GM12874 (cell line): ENCODE data around the gene MED12L.

Source experiments
- TF ChIP-seq, protein P1 (sequence below): IDR thresholded peaks from 2 replicates; pipeline ENCODE4 v1.5.1; 2011; ENCODE audit warnings: low read depth, mild to moderate bottlenecking, control low read depth, low read length, moderate library complexity; ENCODE audit not compliant: insufficient read depth

The MED12L gene

DNA sequence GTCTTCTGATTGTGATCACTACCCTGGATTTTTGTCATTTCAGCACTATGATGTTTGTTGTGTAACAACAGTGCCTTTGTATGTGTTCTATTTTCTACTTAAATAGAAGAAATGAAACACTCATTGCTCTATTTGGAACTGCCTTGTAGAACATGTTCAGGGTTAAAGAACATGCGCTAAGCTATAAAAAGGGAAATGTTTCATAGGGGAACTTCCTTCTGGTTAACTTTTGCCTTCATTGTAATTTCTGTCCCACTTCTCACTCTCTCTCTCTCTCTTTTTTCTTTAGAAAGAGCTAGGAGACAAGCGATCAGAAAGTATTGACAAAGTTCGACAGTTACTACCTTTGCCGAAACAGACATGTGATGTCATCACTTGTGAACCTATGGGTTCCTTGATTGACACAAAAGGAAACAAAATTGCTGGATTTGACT, 299.3 kb downstream of the MED12L start, which contains the start of gene P2RY12:
P2RY12 (minus strand) TSS at position 13 of the 434 bp plus-strand sequence. CDS start 45,908 bp downstream, outside the sequence.
- TF ChIP-seq, protein P1, sequence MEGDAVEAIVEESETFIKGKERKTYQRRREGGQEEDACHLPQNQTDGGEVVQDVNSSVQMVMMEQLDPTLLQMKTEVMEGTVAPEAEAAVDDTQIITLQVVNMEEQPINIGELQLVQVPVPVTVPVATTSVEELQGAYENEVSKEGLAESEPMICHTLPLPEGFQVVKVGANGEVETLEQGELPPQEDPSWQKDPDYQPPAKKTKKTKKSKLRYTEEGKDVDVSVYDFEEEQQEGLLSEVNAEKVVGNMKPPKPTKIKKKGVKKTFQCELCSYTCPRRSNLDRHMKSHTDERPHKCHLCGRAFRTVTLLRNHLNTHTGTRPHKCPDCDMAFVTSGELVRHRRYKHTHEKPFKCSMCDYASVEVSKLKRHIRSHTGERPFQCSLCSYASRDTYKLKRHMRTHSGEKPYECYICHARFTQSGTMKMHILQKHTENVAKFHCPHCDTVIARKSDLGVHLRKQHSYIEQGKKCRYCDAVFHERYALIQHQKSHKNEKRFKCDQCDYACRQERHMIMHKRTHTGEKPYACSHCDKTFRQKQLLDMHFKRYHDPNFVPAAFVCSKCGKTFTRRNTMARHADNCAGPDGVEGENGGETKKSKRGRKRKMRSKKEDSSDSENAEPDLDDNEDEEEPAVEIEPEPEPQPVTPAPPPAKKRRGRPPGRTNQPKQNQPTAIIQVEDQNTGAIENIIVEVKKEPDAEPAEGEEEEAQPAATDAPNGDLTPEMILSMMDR = no peak

DNA sequence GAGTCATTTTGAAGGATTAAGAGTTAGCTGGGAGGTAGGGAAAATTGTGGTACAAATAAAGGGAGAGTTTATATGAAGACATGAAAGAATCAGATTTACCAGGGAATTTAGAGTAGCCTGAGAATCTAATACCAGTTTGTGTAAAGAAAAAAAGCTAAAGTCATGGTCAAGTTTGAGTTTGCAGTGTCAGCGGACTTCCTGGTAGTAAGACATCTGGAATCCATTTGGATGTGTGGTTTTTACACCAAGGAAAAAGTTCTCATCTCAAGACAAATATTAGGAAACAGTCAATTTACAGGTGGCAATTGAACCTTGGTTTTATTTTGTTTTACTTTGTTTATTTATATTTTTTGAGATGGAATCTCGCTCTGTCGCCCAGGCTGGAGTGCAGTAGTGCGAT, 300.6 kb downstream of the MED12L start:
- TF ChIP-seq, protein P1 = no peak

DNA sequence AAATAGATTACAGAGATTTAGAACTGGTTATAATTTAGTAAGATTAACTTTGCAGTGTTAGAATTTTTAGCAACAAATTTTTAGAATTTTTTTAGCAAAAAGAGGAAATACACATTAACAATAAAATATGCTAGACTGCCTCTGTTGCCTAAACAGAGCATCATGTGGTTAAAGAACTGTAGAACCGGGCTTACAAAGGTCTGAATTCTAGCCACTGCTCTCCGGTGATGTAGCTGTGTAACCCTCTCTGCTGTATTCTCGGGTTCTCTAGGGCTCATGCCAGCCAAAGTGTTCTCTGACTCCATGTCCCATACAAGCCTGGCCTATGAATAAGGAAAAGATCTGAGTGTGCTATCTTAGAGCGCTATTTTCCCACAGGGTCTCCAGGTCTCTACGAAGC, 302.0 kb downstream of the MED12L start:
- TF ChIP-seq, protein P1 = no peak

DNA sequence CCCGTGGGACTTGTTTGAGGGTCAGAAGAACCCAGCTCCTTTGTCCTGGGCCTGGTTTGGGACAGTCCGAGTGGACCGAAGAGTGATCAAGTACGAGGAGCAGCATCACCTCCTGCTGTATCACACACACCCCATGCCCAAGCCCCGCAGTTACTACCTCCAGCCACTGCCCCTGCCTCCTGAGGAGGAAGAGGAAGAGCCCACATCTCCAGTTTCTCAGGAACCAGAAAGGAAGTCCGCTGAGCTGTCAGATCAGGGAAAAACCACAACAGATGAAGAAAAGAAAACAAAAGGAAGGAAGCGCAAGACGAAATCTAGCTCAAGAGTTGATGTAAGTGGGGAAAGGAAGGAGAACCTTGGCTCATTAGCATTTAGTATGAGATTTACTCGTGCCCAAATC, 302.4 kb downstream of the MED12L start:
- TF ChIP-seq, protein P1 = no peak

DNA sequence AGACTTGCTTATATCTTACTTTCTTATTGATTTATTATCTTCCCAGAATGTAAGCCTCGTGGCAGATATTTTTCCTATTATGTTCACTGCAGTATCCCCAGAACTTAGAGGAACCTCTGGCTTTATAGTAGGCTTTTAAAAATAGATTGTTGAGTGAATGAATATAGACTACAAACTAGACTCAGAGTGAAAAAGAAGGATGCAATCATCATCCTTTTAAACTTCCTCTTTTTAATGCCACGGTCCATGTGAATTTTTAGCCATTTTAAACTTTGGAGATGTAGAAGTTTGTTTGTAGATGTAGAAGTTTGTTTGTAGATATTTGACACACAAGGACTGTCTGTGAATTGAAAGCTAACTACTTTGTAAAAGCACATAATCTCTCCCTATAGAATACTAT, 306.3 kb downstream of the MED12L start:
- TF ChIP-seq, protein P1 = no peak

DNA sequence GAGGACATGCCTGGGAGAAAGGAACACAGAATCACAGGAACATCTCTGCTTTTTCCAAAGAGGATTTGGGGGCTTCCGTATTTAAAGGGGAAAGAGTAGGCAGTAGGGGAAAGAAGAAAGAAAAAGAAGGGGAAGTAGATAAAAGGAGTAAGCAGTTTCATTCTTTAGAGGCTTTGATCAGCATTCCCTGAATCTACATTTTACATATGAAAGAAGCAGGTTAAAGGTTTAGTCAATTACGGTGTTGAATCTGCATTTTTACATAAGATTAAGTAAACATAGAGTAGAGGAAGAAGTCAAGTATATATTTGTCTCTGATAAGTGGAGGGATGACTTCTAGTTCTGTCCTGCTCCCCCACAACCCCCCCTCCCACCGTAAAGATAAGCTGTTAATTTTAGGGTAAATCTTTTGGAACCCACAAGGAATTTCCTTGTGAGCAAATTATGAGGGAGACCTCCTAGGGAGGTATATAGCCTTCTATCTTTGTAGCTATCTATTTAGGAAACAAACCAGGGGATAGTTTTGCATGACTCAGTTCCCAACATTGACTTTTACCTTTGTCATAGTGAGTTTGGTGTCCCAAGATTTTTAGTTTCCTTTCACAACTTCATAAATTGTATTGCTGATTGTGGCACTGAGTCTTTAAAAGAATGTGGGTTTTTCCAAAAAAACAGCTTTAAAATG, 307.8 kb downstream of the MED12L start:
- TF ChIP-seq, protein P1 = no peak

DNA sequence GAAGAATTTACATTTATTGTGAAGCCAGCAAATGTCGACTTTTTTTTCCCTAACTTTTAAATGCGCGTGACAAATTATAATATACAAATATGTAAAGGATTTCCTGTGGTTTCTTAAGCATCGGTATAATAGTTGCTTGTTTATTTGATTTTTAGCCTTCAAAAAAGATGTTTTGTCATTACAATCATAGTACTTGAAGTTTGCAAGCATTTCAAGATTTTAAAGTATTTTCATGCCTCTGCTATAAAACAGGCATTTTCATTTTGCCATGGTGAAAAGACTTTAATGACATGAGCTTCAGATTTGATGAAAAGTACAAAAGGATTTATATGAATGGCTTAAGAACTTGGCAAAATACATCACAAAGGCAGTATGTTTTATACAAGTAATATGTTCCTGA, 308.5 kb downstream of the MED12L start:
- TF ChIP-seq, protein P1 = no peak
